HUES48 (cell line): ENCODE results near the gene EIF3K.

Experiments used
- H3K27ac ChIP-seq: one replicate; pipeline ENCODE4 v1.7.0; 2013; ENCODE audit warnings: low read depth, low read length, inconsistent platforms
- H3K27me3 ChIP-seq: 2 replicates; pipeline ENCODE4 v1.6.1; 2013; ENCODE audit warnings: mild to moderate bottlenecking, low read length; ENCODE audit not compliant: control insufficient read depth, insufficient read depth
- H3K36me3 ChIP-seq: 2 replicates; pipeline ENCODE4 v1.6.1; 2013; ENCODE audit warnings: low read length; ENCODE audit not compliant: control insufficient read depth, insufficient read depth
- H3K4me1 ChIP-seq: 2 replicates; pipeline ENCODE4 v1.6.1; 2013; ENCODE audit warnings: mild to moderate bottlenecking, low read length; ENCODE audit not compliant: control insufficient read depth, insufficient read depth
- H3K4me3 ChIP-seq: 2 replicates; pipeline ENCODE4 v1.5.1; 2013; ENCODE audit warnings: mild to moderate bottlenecking, low read depth, low read length
- H3K9ac ChIP-seq: 2 replicates; pipeline ENCODE4 v1.6.1; 2013; ENCODE audit warnings: mild to moderate bottlenecking, low read depth, low read length, moderate library complexity
- H3K9me3 ChIP-seq: 2 replicates; pipeline ENCODE4 v1.6.1; 2013; ENCODE audit warnings: low read length; ENCODE audit not compliant: control insufficient read depth, insufficient read depth

EIF3K gene

GRCh38 chr19:38663156-38663651 lies 44.2 kb downstream of the EIF3K start:
- Histone ChIP-seq H3K4me1 (peaks cover 82% of the 10 kb centered on the region), H3K27ac (peak overlapping the region; percentile 96), H3K27me3 (no peaks in the 10 kb centered on the region), H3K36me3 (no peaks in the 10 kb centered on the region), H3K4me3 (no peak overlapping the region), H3K9ac (no peak overlapping the region), H3K9me3 (no peaks in the 10 kb centered on the region)

DNA sequence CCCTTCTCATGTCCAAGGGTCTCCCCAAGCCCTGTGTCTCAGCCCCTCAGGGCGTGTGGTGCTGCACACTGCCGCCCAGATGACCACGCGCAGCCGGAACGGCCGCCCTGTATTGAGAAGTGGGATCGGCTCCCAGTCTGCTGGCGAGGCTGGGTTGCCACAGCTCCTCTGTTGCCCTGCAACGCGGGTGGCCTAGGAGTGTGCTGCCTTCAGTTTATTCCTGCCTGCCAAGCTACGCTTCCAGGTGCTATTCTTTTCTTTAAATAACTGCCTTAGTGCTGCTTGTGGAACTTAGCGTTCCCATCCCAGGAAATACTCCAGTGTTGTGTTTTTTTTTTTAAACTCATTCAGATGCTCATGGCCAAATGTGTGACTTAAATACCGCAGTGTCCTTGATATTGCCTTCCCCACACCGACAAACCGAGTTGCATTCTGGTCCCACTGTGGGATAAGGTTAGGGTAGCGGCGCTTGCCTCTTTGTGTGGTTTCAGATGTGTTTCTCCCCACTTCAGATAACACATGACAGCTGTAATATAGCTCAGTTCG lies 45.0 kb downstream of the EIF3K start:
- H3K9me3 ChIP-seq, result no peaks in the 10 kb centered on the region
- no peaks in the 10 kb centered on the region for H3K36me3 ChIP-seq
- H3K9ac ChIP-seq, result 0 out of 2 replicates have a peak overlapping the region, but pooled peaks have one; percentile 7
- no peak overlapping the region for H3K4me3 ChIP-seq
- no peaks in the 10 kb centered on the region for H3K27me3 ChIP-seq
- peaks cover 82% of the 10 kb centered on the region for H3K4me1 ChIP-seq
- H3K27ac ChIP-seq, result peak overlapping the region; percentile 96

- Histone ChIP-seq H3K36me3 (no peaks in the 10 kb centered on the region), H3K27ac (peak overlapping the region; percentile 96), H3K4me3 (no peak overlapping the region; the same call in 1 of the 2 replicates), H3K4me1 (peaks cover 82% of the 10 kb centered on the region), H3K9ac (peak overlapping the region; percentile 47; the same call in 1 of the 2 replicates), H3K27me3 (no peaks in the 10 kb centered on the region), H3K9me3 (no peaks in the 10 kb centered on the region)
Observed at GRCh38 chr19:38664503-38665211, 45.7 kb downstream of the EIF3K start.

DNA sequence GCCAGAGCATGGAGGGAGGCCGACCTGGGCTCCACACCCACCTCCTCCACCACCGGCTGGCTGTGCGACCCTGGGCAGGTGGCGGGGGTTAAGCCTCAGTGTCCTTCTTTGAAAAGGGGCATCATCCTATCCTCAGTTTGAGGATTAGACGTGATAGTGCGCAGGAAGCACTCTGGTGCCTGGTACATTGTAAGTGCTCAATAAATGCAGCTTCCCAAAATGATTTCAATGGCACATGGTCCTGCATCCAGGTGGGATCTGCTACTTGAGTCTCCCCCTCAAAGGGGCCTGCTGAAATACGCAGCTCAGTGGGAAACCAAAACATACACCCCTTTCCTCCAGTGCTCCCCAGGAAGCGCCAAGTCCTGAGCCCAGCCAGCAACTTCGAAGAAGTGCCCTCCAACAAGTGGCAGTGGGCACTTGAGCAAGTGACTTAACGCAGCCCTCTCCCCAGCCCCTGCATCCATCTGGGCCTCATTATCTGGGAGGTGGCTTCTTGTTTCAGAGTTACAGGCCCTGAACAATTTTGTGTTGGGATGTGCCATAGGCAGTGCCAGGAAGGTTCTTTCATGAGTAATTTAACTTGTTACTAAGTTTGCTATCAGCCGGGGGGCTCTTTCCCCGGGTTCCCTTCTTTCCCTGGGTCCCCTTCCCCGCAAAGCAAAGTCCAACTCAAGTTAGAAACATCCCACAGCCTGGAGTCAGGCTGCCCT lies 46.4 kb downstream of the EIF3K start:
- H3K9me3 ChIP-seq, result no peaks in the 10 kb centered on the region
- H3K4me1 ChIP-seq, result peaks cover 90% of the 10 kb centered on the region
- peak overlapping the region; percentile 47 for H3K9ac ChIP-seq
- no peaks in the 10 kb centered on the region for H3K36me3 ChIP-seq
- 0 out of 2 replicates have a peak overlapping the region, but pooled peaks have one; percentile 4 for H3K4me3 ChIP-seq
- H3K27ac ChIP-seq, result peak overlapping the region; percentile 96
- H3K27me3 ChIP-seq, result no peaks in the 10 kb centered on the region

- Histone ChIP-seq H3K9me3 (no peaks in the 10 kb centered on the region), H3K27me3 (no peaks in the 10 kb centered on the region), H3K4me3 (peak overlapping the region; percentile 37), H3K9ac (peak overlapping the region; percentile 83), H3K36me3 (no peaks in the 10 kb centered on the region), H3K4me1 (peaks cover 87% of the 10 kb centered on the region), H3K27ac (peak overlapping the region; percentile 96)
Observed at GRCh38 chr19:38665950-38666662, 47.1 kb downstream of the EIF3K start.

DNA sequence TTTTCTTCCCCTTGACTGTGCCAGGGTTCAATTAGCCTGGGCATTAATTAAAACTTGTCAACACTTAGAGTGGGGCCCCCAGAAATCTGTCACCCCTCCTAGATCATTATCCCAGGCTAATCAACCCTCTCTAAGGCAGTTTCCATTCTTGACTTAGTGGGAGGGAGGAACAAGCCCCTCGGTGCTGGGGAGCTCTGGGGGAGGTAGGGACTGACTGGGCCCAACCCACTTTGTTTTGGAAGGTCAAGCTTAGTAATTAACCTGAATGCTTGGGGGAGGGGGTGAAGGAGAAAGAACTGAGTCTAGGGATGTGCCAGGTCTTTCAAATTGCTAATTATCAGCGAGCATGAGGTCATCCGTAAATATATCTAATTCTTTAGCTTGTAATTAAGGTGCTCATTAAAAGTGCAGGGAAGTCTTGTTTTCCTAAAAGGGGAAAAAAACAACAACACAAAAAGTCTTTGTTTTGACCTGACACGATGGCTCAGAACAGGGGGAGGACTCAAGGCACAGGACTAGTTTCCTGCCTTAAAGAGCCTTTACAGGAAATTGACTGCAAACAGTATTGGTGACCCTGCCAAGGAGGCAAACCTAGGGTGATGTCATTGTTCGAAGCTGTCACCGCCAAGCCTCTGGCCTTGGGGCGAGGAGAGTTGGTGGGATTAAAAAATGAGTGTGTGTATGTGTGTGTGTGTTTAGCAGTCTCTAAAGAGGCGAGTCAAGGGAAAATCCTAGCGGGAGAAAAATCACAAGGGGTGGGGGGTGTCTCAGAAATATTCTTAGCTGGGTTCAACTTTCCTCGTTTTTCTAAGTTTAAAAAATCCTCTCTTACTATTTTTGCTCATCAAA lies 47.9 kb downstream of the EIF3K start:
- Histone ChIP-seq H3K9me3 (no peaks in the 10 kb centered on the region), H3K36me3 (no peaks in the 10 kb centered on the region), H3K27me3 (no peaks in the 10 kb centered on the region), H3K9ac (peak overlapping the region; percentile 83), H3K4me1 (peaks cover 92% of the 10 kb centered on the region), H3K4me3 (peak overlapping the region; percentile 37), H3K27ac (peak overlapping the region; percentile 96)

DNA sequence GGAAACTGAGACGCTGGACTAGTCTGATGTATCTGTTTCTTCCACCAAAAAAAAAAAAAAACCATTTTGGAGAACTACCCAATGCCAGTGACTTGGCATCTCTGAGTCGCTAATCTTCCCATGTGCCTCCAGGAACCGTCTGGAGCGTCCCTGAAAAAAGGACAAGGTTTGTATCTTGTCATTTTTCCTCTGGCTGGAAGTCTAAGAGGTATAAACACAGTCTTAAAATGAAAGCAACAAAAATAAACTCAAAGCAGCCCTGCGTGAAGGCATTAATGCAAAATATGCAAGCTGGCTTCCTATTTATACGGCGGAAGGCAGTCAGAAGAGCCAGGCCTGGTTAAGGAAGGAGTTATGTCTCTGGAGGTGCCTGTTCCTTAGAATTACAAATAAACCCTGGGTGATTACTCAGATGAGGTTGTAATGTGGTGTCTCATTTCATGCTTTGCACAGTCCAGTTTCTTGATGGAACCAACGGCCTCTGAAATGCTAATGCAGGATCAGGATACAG lies 48.7 kb downstream of the EIF3K start:
- Histone ChIP-seq H3K27me3 (no peaks in the 10 kb centered on the region), H3K36me3 (no peaks in the 10 kb centered on the region), H3K27ac (peak overlapping the region; percentile 96), H3K9ac (peak overlapping the region; percentile 83; the same call in 1 of the 2 replicates), H3K9me3 (no peaks in the 10 kb centered on the region), H3K4me3 (no peak overlapping the region), H3K4me1 (peaks cover 84% of the 10 kb centered on the region)

DNA sequence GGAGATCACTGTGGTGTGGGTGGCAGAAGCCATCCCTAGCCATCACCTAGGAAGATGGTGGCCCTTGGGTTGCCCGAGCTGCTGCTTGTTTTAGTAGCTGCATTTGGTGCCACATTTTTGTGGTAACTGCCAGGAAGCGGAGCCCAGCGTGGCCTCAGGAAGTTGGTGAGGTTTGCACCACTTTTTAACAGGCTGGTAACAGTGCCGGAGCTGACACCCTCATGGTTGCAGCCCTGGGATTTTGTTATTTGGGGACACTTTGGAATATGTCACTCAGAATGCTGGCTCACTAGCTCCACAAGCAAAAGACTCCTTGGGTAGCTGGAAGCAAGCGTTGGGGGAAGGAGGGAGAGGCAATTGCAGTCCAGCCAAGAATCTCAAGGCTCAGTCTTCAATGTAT lies 50.6 kb downstream of the EIF3K start:
- Histone ChIP-seq H3K9me3 (no peaks in the 10 kb centered on the region), H3K27ac (no peak overlapping the region), H3K4me1 (peaks cover 70% of the 10 kb centered on the region), H3K36me3 (no peaks in the 10 kb centered on the region), H3K9ac (no peak overlapping the region), H3K27me3 (no peaks in the 10 kb centered on the region), H3K4me3 (no peak overlapping the region)

GRCh38 chr19:38670921-38671398 lies 52.0 kb downstream of the EIF3K start:
- Histone ChIP-seq H3K36me3 (no peaks in the 10 kb centered on the region), H3K4me1 (peaks cover 69% of the 10 kb centered on the region), H3K9me3 (no peaks in the 10 kb centered on the region), H3K9ac (no peak overlapping the region), H3K27ac (peak overlapping the region; percentile 2), H3K27me3 (no peaks in the 10 kb centered on the region), H3K4me3 (no peak overlapping the region)

DNA sequence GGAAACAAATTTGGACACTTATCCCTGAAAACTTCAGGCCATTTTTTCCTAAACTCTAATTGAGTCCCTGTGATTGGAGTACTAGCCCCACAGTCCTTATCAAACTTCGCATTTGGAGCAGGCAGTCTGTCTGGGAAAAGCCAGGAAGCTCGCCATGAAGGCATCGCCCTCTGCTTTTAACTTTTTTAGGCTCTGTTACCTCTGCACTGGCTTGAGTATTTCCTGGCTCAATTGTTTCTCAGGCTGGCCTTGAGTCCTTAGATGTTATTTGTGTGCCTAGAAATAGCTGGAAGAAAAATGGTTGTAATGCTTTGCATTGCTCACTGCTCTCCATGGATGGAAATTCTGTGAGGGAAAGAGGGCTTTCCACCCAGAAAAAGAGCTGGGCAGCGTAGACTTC lies 52.7 kb downstream of the EIF3K start:
- H3K4me1 ChIP-seq, result peaks cover 64% of the 10 kb centered on the region
- H3K27me3 ChIP-seq, result no peaks in the 10 kb centered on the region
- no peak overlapping the region for H3K4me3 ChIP-seq
- H3K27ac ChIP-seq, result peak overlapping the region; percentile 18
- no peaks in the 10 kb centered on the region for H3K9me3 ChIP-seq
- 0 out of 2 replicates have a peak, but pooled peaks cover 2% of the 10 kb centered on the region for H3K36me3 ChIP-seq
- H3K9ac ChIP-seq, result no peak overlapping the region
